Middle frontal gyrus (tissue), 1 donor: Measurements from ENCODE around the gene PRKCA.
"Not testable (repeated sequence)": the region's sequence is repeated elsewhere in the genome, so short reads cannot be mapped to it uniquely, and the experiment has no call there.

Experiments
- DNase-seq: peaks from one replicate; pipeline ENCODE4 v3.0.0-alpha.2; 2015; ENCODE audit warnings: low spot score; ENCODE audit errors: extremely low spot score

The PRKCA gene

DNA sequence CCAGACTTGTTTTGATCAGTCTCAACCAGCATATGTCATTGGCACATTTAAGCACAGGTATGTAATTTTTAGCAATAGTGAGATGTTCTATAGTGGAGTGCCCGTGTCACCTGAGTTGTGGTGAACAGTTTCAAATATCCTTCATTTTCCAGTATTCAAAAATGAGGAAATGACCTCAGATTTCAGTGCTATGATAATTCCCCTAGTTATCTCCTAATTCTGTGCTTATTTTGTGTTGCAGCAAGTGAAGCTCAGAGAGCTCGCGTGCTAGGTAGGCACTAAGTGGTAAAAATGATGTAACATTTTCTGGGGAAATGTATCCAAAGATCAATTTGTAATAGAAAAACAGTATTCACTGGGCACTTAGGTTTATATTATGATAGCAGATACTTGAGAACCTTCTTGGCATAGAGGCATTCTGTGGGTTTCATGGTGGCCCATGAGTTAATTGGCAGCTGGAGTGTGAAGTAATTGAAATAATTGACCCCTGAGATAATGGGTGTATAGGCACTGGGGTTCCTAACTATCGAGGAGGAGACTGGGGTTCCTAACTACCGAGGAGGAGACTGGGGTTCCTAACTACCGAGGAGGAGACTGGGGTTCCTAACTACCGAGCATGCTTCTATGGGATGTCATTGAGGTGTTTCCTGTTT, 159.1 kb downstream of the PRKCA start:
- DNase-seq = no peak

GRCh38 chr17:66462010-66462409, 159.6 kb downstream of the PRKCA start:
- DNase-seq = no peak

DNA sequence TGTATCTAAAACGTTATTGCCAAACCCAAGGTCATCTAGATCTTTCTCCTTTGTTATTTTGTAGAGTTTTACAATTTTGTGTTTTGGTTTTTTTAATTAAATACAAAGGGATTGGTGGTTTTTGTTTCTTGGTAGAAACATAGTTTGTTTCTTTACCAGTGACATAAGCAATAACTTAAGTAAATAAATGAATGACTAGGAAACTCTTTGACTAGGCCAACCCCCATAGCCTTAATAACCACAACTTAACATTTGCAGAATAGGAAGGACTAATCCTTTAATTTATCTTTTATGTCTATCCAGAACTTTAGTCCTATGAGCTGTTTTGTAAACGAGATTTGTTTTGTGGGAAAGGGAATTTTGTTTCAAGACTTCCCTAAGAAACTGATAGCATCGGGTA, 162.5 kb downstream of the PRKCA start:
- no peak for DNase-seq

GRCh38 chr17:66465701-66466100, 163.3 kb downstream of the PRKCA start:
- DNase-seq = no peak

GRCh38 chr17:66466106-66466820, 163.8 kb downstream of the PRKCA start:
- DNase-seq = no peak

- no peak for DNase-seq
Measured at GRCh38 chr17:66466840-66467367, 164.5 kb downstream of the PRKCA start.

GRCh38 chr17:66467766-66468165, 165.4 kb downstream of the PRKCA start:
- no peak for DNase-seq

DNA sequence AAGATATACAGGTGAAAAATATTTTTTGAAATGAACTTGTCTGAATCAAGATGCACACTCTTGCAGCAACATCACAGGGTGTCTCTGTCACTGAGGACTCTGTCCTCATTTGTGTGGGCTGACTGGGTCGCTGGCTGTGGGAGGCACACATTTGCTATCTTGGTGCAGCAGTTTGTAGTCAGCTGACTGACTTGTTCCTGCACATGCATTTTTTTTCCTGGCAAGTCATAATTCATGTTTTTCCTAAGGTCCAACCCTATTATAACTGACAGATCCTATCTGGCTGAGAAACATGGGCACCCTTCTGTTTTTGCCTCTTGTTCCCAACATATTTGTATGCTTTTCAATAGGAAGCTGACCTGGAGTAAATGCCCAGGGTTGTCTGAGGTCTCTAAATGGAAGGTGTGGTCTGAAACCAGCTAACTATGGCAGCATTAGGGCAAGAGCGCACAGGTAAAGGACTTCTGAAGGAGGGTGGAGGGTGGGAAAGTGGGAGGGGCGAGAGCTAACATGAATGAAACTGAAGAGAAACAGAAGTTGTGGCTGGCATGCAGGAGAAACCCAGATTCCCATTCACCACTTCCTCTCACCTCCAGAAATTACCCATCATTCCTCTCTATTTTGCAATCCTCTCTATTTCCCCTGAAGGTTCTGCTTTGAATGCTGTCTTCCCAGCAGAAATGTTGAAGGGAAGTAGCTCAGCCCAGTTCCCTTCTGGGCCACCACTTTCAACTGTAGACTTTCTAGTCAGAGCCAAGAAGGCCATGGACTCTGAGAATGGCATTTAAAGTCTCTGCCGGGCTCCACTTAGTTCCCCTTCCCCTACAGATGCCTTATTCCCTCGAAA, 166.1 kb downstream of the PRKCA start:
- no peak for DNase-seq

DNA sequence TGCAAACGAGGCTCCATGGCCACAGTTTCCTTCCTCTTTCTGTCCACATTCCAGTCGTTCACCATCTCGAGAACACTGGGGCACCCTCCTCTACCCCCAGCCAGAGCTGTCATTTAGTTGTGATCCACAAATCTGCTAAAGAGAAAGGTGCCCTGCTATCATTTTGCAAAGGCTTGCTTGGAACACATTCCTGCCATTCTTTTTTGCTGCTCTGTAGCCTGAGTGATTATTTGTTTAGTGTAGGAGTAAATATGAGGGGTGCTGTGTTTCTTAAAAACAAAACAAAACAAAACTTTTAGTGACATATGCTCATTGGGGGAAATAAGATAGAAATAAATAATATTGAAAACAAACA, 166.7 kb downstream of the PRKCA start:
- no peak for DNase-seq

DNA sequence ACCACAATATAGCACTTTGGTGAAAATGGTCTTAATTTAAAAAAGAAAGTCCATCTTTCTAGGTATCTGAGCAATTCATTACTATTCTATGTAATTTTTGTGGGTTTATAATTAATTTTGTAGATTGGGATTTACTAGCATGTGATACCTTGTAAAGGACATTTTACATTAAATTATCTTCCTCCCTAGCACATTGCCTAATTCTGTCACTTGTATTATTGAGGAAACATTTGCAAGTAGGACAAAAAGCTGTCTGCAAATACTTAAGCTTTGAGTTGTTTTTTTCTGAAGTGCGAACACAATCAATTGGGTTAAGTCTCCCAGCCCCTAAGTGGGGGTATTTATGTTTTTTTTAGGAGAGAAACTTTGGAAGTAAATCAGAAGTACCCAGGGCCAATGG, 167.0 kb downstream of the PRKCA start:
- no peak for DNase-seq

GRCh38 chr17:66469890-66470289, 167.5 kb downstream of the PRKCA start:
- no peak for DNase-seq

DNA sequence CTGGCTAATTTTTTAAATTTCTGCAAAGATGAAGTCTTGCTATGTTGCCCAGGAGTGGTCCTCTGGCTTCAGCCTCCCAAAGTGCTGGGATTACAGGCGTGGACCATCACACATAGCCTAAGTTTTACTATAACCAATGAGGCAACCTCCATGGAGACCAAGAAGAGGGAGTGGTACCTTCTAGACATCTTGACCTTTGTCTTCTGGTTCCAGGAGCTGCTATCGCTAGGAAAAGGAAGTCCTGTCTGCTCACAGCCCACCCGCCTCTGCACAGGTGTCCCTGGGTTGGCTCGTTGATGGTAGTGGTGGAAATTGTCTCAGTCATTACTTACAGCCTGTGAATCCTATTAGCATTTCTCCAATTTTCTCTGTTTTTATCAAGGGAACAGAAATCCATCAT, 169.7 kb downstream of the PRKCA start:
- DNase-seq = no peak

GRCh38 chr17:66474258-66474657, 171.8 kb downstream of the PRKCA start:
- DNase-seq = no peak

DNA sequence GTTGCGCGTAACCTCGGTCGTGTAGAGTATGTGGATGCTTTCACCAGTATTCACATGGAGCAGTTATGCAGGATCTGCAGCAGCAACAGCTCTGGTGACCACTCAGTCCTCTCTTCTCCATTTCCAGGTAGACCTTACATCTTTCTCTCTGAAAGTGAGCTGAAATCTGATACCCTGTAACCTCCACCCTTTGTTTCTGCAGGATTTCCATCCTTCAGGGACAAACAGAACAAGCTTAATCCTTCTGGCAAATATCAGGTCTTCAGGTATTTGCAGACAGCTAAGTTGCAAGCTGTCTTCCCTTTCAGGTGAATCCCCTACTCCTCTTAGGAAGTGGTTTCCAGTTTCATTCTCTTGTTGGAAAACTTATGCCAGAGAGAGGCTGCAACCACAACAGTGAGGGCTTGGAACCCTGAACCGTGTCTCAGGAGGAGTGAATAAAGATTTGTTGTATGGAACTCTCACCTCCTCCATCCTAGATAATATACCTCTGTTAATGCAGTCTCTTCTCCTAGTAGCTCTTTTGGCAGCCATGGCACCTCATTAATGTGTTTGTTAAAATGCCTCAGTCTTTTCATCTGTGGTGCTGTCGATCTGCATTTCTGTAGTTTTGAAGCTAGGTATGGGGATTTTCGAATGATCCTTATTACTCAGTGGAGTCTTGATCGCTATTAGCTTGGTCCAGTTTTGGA, 172.5 kb downstream of the PRKCA start:
- DNase-seq = no peak

- no peak for DNase-seq
Measured at GRCh38 chr17:66476014-66476413, 173.6 kb downstream of the PRKCA start.

GRCh38 chr17:66477615-66478283, 175.3 kb downstream of the PRKCA start:
- no peak for DNase-seq

- not testable (repeated sequence) for DNase-seq
Measured at GRCh38 chr17:66479230-66479889, 176.9 kb downstream of the PRKCA start.

DNA sequence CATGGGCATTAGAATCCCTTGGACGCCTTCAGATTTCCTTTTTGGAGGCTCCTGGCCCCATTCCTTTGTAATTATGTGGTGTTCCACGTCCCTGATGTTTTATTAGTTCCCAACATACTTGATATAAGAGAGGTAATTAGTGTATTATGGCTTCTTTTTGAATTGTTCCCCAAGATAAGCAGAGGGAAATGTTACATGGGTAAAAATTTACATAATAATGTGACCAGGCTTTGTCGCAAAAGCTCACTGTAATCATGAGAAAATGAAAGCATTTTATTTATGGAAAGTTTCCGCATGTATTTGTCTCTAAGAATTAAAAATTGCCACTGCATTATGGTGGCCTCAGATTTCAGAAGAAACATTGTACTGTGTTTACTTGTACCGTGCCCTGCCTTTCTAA, 177.8 kb downstream of the PRKCA start:
- DNase-seq = no peak

DNA sequence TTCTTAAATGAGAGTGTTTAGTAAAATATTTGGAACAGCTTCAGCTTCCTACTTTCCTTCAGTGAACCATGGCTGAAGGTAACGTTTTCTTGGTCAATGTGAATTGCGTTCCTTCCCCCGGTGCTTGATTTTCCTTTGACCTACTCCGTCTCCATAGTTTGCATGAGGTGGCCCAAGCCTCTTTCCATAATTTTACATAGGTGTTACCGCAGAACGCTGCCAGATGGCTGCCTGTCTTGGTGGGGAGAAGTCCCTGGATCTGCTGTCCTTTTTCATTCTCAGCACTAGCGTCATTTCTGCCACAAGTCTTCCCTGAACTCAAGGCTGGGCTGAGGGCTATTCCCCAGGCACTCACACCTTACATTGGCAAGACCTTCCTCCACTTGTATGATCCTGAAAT, 178.4 kb downstream of the PRKCA start:
- DNase-seq = no peak

DNA sequence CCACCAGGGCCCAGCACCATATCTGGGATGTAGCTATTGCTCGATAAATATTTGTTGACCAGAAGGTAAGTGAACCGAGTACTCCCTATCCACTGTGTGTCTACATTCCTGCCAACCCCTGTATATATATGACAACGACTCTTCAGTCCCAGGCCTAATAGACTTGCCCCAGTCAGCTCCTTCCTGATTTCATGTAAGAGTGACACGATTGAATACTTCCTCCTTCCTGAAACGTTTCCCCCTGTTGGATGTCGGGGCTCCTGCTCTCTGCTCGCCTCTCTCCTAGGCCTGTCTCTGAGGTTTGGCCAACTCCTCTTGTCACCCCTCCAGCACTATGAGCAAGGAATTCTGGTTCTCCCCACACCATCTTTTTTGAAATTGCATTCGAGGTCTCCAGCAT, 178.9 kb downstream of the PRKCA start:
- DNase-seq = no peak
